HepG2 (cell line): Measurements from ENCODE around the gene NOTUM. TPM values are rescaled to one million over a fixed set of nuclear protein-coding genes. Genes with fewer than 3 reads are reported as not detected.

Experiments used
- ARID2 ChIP-seq: sonication (generic); formaldehyde crosslinking; IDR thresholded peaks from 2 replicates; pipeline ENCODE4 v1.8.1; 2022; ENCODE audit warnings: mild to moderate bottlenecking, missing genetic modification reagents, borderline replicate concordance
- ARNT ChIP-seq: fragments of 450-650 bp; IDR thresholded peaks from 2 replicates; pipeline ENCODE4 v1.6.1; 2017
- GPN1 ChIP-seq: sonication (generic); formaldehyde crosslinking; IDR thresholded peaks from 2 replicates; pipeline ENCODE4 v1.5.1; 2020; ENCODE audit warnings: missing genetic modification reagents, borderline replicate concordance
- RERE ChIP-seq: IDR thresholded peaks from 2 replicates; pipeline ENCODE4 v1.6.1; 2016; ENCODE audit warnings: low read depth, missing genetic modification reagents, missing compliant biosample characterization
- SIX1 ChIP-seq: sonication (generic); formaldehyde crosslinking; IDR thresholded peaks from 2 replicates; pipeline ENCODE4 v1.4.0; 2020; ENCODE audit warnings: missing genetic modification reagents, borderline replicate concordance
- SRY ChIP-seq: sonication (generic); formaldehyde crosslinking; IDR thresholded peaks from 2 replicates; pipeline ENCODE4 v1.8.0; 2022; ENCODE audit warnings: mild to moderate bottlenecking, missing genetic modification reagents
- ZFP37 ChIP-seq: sonication (generic); formaldehyde crosslinking; IDR thresholded peaks from 2 replicates; pipeline ENCODE4 v1.4.0; 2020; ENCODE audit warnings: missing genetic modification reagents, borderline replicate concordance
- ZFX ChIP-seq: sonication (generic); formaldehyde crosslinking; IDR thresholded peaks from 2 replicates; pipeline ENCODE4 v1.4.0; 2020; ENCODE audit warnings: mild to moderate bottlenecking, low read depth, missing genetic modification reagents, moderate library complexity
- ZNF383 ChIP-seq: sonication (generic); formaldehyde crosslinking; IDR thresholded peaks from 2 replicates; pipeline ENCODE4 v1.4.0; 2020; ENCODE audit warnings: missing genetic modification reagents, mild to moderate bottlenecking, borderline replicate concordance
- ZNF530 ChIP-seq: sonication (generic); formaldehyde crosslinking; IDR thresholded peaks from 2 replicates; pipeline ENCODE4 v1.5.0; 2020; ENCODE audit warnings: low read depth, mild to moderate bottlenecking, missing genetic modification reagents
- ZNF777 ChIP-seq: sonication (generic); formaldehyde crosslinking; IDR thresholded peaks from 2 replicates; pipeline ENCODE4 v1.4.0; 2020; ENCODE audit warnings: missing genetic modification reagents
- ZNF841 ChIP-seq: sonication (generic); formaldehyde crosslinking; IDR thresholded peaks from 2 replicates; pipeline ENCODE4 v1.8.1; 2023; ENCODE audit warnings: missing genetic modification reagents, borderline replicate concordance
- polyA plus RNA-seq, 8 experiments: library from polyadenylated mRNA; depleted of rRNA in 3 of 8; stranded (reverse) in 7 of 8; unstranded in 1 of 8; fragments of >200 nt; fragmentation: Illumina TruSeq in 4 of 8; extraction: Trizol in 4 of 8; gene quantifications; 2 replicates each; pipeline versions ENCODE4 v1.2.1 to v1.2.3, GENCODE V29; 2011 to 2016; ENCODE audit warnings: low read depth in 4 of 8, missing spikeins in 1 of 8, mixed read lengths in 1 of 8; ENCODE audit not compliant: insufficient read depth in 1 of 8
- total RNA-seq, 5 experiments: library from RNA; depleted of rRNA; stranded (reverse); fragments of >200 nt; fragmentation: Illumina TruSeq; extraction: Trizol; gene quantifications; 2 replicates each; pipeline ENCODE4 v1.2.3, GENCODE V29; 2016; ENCODE audit warnings: low read depth in 1 of 5
- TF ChIP-seq, protein P1 (sequence below): sonication (generic); formaldehyde crosslinking; conservative IDR thresholded peaks from 2 replicates; pipeline ENCODE4 v1.4.0; 2020; ENCODE audit warnings: missing genetic modification reagents
- TF ChIP-seq, protein P2 (sequence below): sonication (generic); formaldehyde crosslinking; IDR thresholded peaks from 2 replicates; pipeline ENCODE4 v1.9.0; 2021; ENCODE audit warnings: mild to moderate bottlenecking, missing genetic modification reagents

NOTUM gene
- total and polyA plus RNA-seq, 2 of the 13 experiments (the other 11 are each of a cell fraction or from before 2014, with no cell fraction given) = 150 to 160 TPM

DNA sequence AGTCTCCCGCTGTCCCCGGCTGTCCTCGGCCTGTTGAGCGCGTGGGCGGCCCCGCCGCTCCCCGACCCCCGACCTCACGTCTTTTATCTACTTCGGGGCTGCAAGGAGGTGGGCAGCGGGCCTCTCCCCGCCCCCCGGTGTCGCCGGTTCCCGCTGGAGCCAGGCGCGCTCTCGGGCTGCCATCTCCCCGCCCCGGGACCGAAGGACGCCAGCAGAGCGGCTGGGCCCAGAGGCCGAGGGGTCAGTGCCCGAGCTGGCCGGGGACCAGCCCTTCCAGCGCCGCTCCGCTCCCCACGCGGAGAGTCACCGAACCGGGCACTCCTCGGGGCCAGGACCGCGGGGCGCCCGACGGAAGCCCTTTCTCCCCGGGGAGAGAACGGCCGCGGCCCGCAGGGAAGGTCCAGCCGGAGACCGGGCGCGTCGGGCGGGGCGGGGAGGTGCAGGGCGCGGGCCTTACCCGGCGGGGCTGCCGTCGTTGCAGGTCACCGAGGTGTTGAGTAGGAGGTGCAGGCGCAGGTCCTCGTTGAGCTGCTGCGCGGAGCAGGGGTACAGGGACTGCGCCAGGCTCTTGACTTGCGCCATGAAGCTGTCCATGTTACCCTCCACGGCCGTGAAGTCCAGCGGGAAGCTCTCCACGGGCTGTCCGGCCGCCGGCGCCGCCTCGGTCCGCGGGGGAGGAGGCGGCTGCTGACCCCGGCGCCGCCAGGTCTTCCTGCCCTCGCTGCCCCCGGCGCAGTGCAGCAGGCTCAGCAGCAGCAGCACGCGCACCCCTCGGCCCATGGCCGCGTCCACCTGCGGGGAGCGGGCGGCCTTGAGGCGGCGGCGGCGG lies 643 bp downstream of the NOTUM start (continued):
- TF ChIP-seq RERE (CRISPR knock-in tag) (no peak), ARNT (no peak), ZFX (CRISPR knock-in tag) (peak; percentile 68), ARID2 (CRISPR knock-in tag) (no peak), ZNF530 (CRISPR knock-in tag) (no peak), ZFP37 (no peak), ZNF383 (CRISPR knock-in tag) (no peak), SRY (CRISPR knock-in tag) (no peak; the same call in 1 of the 2 replicates), SIX1 (CRISPR knock-in tag) (no peak), ZNF841 (CRISPR knock-in tag) (peak; percentile 66; the same call in 1 of the 2 replicates), GPN1 (CRISPR knock-in tag) (no peak), ZNF777 (peak; percentile 69; the same call in 1 of the 2 replicates)
- TF ChIP-seq, protein P1, sequence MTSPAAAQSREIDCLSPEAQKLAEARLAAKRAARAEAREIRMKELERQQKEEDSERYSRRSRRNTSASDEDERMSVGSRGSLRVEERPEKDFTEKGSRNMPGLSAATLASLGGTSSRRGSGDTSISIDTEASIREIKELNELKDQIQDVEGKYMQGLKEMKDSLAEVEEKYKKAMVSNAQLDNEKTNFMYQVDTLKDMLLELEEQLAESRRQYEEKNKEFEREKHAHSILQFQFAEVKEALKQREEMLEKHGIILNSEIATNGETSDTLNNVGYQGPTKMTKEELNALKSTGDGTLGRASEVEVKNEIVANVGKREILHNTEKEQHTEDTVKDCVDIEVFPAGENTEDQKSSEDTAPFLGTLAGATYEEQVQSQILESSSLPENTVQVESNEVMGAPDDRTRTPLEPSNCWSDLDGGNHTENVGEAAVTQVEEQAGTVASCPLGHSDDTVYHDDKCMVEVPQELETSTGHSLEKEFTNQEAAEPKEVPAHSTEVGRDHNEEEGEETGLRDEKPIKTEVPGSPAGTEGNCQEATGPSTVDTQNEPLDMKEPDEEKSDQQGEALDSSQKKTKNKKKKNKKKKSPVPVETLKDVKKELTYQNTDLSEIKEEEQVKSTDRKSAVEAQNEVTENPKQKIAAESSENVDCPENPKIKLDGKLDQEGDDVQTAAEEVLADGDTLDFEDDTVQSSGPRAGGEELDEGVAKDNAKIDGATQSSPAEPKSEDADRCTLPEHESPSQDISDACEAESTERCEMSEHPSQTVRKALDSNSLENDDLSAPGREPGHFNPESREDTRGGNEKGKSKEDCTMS (CRISPR knock-in tag) = no peak
- TF ChIP-seq, protein P2, sequence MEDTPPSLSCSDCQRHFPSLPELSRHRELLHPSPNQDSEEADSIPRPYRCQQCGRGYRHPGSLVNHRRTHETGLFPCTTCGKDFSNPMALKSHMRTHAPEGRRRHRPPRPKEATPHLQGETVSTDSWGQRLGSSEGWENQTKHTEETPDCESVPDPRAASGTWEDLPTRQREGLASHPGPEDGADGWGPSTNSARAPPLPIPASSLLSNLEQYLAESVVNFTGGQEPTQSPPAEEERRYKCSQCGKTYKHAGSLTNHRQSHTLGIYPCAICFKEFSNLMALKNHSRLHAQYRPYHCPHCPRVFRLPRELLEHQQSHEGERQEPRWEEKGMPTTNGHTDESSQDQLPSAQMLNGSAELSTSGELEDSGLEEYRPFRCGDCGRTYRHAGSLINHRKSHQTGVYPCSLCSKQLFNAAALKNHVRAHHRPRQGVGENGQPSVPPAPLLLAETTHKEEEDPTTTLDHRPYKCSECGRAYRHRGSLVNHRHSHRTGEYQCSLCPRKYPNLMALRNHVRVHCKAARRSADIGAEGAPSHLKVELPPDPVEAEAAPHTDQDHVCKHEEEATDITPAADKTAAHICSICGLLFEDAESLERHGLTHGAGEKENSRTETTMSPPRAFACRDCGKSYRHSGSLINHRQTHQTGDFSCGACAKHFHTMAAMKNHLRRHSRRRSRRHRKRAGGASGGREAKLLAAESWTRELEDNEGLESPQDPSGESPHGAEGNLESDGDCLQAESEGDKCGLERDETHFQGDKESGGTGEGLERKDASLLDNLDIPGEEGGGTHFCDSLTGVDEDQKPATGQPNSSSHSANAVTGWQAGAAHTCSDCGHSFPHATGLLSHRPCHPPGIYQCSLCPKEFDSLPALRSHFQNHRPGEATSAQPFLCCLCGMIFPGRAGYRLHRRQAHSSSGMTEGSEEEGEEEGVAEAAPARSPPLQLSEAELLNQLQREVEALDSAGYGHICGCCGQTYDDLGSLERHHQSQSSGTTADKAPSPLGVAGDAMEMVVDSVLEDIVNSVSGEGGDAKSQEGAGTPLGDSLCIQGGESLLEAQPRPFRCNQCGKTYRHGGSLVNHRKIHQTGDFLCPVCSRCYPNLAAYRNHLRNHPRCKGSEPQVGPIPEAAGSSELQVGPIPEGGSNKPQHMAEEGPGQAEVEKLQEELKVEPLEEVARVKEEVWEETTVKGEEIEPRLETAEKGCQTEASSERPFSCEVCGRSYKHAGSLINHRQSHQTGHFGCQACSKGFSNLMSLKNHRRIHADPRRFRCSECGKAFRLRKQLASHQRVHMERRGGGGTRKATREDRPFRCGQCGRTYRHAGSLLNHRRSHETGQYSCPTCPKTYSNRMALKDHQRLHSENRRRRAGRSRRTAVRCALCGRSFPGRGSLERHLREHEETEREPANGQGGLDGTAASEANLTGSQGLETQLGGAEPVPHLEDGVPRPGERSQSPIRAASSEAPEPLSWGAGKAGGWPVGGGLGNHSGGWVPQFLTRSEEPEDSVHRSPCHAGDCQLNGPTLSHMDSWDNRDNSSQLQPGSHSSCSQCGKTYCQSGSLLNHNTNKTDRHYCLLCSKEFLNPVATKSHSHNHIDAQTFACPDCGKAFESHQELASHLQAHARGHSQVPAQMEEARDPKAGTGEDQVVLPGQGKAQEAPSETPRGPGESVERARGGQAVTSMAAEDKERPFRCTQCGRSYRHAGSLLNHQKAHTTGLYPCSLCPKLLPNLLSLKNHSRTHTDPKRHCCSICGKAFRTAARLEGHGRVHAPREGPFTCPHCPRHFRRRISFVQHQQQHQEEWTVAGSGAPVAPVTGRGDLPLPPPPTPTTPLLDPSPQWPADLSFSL (CRISPR knock-in tag) = peak; percentile 34; the same call in 1 of the 2 replicates
